ENCODE data around the gene PTPA.

Gene PTPA

DNA sequence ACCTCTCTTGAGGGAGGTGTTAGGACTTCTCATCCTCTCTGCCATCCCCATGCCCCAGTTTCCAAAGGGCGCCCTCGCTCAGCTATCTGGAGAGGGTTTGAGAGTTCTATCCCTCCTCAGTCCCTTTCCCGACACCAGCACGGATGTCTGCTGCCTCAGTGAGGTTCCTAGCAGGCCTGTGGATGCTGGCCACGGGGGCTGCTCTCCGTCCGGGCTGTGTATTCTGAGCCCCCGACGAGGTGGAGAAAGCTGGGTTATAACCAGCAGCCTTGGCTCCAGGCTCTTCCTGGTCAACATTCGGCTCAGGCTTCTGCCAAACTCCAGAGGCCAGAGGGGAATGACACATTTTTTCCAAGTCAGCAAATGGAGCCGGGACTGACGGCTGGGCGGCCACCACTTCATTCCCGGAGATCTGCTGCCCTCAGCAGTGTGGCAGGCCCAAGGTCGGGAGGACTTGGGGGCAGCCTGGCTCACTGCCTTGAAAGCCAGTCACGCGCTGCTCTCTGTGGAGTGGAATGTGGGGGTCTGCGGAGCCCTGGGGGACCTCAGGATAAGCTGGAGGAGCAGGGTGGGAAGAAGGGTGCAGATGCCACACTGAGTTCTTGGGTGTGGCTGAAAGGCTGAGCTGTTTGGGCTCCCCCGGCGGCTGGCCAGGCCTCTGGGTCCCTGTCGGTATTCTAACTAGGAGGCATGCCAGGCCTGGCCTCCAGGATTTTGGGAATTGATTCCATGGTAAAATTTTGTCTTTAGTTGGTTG, 27.4 kb downstream of the PTPA start:
- no peak for DNase-seq

GRCh38 chr9:129139233-129139992, 28.2 kb downstream of the PTPA start:
- DNase-seq: peak; percentile 52 to 79

DNA sequence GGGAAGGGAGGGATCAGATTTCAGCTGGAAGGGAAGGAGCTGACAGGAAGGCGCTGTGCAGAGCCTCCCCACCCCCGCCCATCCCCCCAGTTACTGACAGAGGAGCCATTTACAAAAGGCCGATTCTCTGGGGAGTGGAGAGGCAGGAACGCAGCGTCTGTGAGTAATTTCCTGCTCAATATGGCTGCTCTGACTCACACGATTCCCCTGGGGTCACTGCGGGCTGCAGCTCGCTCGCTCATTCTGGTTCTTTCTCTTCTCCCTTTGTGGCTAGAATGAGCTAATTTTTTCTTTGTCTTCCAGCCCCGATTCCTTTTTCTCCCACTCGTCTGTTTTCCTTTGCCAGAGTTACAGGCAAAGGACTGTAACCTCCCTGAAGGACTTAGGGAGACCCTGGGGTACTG, 28.8 kb downstream of the PTPA start:
- peak; percentile 89 to 92 for DNase-seq

- DNase-seq: peak; percentile 32 to 68
These were observed 29.3 kb downstream of the PTPA start for GRCh38 chr9:129140397-129141065.

DNA sequence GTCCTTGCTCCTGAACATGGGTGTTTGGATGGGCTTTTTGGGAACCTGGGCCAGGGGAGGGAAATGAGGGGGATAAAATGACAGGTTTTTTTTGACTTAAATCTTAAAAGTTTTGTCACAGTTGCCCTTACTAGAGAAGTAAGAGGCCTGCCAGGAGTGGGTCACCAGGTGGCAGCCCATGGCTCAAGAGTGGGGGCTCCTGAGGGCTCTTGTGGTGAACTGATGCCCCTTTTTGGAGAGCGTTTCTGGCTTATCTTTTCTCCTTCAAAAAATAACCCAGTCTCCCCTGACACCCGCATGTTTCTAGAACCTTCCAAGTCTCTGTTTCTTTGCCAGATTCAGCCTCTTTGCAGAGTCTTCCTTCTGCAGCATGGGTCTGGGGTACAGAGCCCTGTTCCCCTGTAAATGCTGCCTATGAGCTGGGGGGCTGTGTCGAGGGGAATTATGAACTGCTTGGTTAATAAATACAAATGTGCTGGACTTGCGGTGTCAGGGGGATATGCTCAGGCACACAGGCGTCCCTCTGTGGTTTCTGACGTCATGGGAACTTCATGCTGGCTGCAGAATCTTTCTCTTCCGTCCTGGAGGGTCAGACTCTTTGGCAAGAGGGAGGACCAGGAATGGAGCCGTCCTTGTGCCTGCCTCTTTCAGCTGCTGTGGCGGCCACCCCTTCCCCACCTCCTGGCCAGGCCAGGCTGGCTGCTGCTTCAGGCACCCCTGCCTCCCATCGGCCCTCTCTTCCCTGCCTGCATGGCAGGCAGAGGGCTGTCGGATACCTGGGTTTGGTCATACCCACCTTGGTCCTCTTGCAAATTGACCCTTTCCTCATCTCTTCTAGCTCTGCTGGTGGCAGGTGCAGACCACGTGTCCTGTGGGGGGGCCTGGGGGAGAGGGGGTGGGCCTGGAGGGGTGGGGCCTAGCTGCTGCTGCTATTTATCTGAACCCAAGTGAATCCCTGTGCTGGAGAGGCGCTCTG, 30.1 kb downstream of the PTPA start:
- DNase-seq: peak in 1 of 2 experiments; percentile 9

DNA sequence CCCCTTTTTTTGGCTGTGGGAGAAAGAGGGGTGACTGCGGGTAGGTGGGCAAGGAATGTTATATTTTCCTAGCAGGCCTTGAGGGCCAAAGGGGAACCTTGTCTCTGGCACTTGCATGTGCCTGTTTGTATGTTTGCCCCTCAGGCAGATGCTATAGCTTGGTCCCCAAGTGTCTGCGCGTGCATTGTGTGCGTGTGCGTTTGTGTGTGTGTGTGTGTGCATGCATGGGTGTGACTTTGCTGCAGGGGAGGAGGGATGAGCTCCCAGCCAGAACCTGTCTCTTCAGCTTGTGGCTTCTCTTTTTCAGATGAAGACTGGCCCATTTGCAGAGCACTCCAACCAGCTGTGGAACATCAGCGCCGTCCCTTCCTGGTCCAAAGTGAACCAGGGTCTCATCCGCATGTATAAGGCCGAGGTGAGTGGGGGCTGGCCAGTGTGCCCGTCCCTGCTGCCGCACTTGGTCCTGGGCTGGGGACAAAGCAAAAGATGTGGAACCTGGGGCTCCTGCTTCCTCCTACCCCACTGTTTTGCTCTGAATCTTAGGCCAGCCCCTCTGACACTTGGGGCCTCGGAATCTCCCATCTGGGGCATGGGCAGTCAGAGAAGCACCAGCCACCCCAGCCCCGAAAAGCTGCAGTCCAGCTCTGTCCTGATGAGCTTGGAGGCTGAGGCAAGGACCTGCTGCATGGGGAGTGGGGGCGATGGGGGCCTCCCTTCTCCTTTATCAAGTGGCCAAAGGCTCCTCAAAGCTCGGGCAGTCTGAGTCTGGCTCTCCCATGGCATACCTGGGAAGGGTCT, 31.1 kb downstream of the PTPA start:
- no peak for DNase-seq

GRCh38 chr9:129143031-129143927, 32.1 kb downstream of the PTPA start:
- DNase-seq: peak in 1 of 2 experiments; percentile 65

GRCh38 chr9:129145316-129145715, 34.1 kb downstream of the PTPA start:
- DNase-seq: no peak

- DNase-seq: no peak
These were observed 34.7 kb downstream of the PTPA start for GRCh38 chr9:129145841-129146292.

DNA sequence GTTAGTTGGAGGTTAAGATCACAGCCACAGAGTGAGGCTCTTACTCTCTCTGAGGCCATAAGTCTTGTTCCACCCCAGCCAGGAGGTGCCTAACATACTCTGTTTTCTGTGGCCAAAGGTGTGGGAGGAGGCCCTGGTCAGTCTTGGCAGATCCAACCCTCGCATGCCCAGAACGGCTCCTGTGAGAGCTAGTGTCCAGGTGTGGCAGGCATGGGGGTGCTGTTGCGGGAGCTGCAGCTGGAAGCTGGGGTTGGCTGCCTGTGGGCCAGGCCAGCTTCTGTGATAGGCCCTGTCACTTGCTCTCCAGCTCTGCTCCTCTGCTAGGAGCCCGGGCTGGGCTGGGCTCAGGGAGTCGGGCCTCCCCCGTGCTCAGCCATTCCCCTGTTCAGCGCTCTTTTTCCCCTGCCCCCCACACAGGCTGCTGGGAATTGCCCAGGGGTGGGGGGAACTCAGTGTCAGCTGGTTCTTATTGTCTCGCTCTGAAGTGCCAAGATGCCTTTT, 35.3 kb downstream of the PTPA start:
- DNase-seq: no peak

DNA sequence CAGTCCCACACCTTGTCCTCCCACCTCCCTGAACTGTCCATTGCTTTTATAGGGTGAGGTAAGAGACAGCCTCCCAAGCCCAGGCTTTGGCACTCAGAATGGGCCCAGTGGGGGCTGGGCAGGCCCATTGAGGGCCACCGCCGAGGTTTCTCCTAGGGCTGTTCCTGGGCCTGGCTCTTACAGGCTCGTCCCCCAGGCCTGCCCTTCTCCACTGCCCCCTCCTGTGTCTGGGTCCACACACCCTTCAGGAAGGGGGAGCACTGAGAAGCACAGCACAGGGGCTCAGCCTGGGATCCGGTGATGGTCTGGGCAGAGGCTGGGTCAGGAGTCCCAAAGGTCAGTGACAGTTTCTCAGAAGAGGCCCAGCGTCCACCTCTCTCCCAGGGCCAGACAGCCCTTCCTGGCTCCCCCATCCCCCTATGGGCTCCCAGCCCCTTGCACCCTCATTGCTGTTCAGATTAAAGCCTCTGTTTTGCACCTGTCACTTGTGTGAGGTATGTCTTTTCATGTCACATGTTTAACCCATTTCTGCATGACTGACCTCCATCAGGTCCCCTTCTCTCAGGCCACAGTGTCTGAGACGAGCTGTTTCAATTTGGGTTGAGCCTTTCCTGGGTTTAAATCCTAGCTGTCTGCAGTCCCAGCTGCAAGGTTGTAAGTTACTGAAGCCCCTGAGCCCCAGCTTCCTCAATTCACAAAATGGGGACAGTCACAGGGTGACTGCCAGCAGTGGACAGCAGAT, 37.4 kb downstream of the PTPA start:
- no peak for DNase-seq

GRCh38 chr9:129149442-129149841, 38.2 kb downstream of the PTPA start:
- DNase-seq: no peak

DNA sequence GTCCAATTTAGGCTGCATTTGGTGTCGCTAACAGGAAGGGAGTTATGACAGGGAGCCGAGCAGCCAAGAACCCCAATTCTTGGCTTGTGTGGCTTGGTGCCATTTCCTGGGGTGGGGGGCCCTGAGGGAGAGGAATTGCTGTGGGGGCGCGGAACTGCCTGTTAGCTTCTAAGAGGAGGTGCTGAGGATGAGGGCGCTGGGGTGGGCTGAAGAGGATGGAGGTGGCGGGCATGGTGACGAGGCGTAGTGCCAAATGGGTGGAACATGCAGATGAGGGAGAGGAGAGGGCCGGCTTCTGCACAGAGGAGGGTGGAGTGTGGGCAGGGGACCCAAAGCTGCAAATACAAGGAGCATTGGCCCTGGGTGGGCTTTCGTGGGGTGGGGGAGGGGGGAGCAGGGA, 38.9 kb downstream of the PTPA start:
- DNase-seq: no peak

DNA sequence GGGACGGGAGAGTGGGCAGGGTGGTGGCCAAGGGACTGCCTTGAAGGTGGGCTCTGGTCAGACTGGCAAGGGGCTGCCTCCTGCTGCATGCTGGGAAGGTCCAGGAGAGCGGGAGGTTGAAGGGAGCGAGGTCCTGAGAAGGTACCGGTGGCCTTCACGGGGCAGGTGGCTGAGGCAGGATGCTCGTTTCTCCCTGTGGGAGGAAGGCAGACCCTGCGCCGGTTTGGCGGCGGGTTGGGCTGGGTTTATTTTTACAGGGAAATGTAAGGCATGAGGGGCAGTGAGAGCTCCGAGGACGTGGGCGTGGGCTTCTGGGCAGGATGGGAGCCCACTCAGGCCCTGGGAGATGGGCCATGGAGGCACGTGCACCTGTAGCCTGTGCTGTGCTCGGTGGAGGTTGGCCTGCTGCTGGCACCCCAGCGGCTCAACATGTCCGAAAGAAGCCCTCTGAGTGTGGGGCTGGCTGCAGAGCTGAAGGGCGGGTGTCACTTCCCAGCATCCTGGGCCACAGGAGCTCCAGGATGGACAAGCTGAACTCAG, 39.5 kb downstream of the PTPA start:
- DNase-seq: no peak

GRCh38 chr9:129151469-129151868, 40.3 kb downstream of the PTPA start:
- no peak for DNase-seq

DNA sequence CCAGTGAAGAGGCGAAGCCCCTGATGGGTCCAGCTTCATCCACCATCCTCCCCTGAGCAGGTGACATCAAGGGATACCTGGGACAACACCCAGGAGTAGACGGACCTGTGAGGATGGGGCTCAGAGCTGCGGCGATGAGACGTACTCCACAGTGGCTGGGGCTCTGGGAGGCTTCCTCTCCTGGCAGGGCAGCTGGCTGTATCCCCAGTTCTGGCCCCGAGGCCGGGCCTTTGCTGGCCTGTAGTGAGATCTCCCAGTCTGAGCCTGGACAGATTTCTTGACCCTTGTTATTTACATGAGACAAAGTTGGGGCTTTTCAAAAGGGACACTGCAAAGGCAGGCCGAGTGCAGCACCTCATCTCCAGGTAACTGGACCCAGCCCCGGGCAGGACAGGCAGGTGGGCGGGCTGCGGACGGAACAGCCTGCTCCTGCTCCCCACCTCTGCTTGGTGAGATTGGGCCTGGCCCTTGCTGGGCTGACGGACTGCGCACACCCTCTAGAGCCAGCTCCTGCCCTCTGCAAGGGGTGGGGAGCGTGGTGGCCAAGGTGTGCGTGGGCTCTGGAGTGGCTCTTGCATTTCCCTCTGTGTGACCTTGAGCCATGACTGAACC, 43.8 kb downstream of the PTPA start:
- no peak for DNase-seq

- DNase-seq: no peak
These were observed 44.9 kb downstream of the PTPA start for GRCh38 chr9:129156163-129156562.

GRCh38 chr9:129160712-129161533, 49.7 kb downstream of the PTPA start:
- no peak for DNase-seq

Data from NCI-H526 (cell line).